WI38 (cell line): ENCODE data around the gene COL5A1.

Experiments used
- H3K4me3 ChIP-seq: 2 replicates; pipeline ENCODE4 v1.5.1; 2011; ENCODE audit warnings: low read depth, mild to moderate bottlenecking, control low read depth, low read length
- CTCF ChIP-seq: IDR thresholded peaks from 2 replicates; pipeline ENCODE4 v1.5.1; 2012; ENCODE audit warnings: low read depth, mild to moderate bottlenecking, control low read depth, low read length

COL5A1 gene

GRCh38 chr9:134885679-134886412 is 244.2 kb downstream of the COL5A1 start:
- no peak for TF ChIP-seq CTCF
- H3K4me3 ChIP-seq: no peak overlapping the region

- no peak overlapping the region for H3K4me3 ChIP-seq
- no peak for TF ChIP-seq CTCF
These were observed 244.9 kb downstream of the COL5A1 start for GRCh38 chr9:134886413-134886913.

GRCh38 chr9:134887219-134887618 is 245.6 kb downstream of the COL5A1 start:
- TF ChIP-seq CTCF: no peak
- no peak overlapping the region for H3K4me3 ChIP-seq

- no peak for TF ChIP-seq CTCF
- H3K4me3 ChIP-seq: no peak overlapping the region
These were observed 246.3 kb downstream of the COL5A1 start for GRCh38 chr9:134887686-134888602.

GRCh38 chr9:134888603-134889190 is 247.1 kb downstream of the COL5A1 start:
- TF ChIP-seq CTCF: no peak
- H3K4me3 ChIP-seq: no peak overlapping the region

- no peak overlapping the region for H3K4me3 ChIP-seq
- no peak for TF ChIP-seq CTCF
These were observed 248.0 kb downstream of the COL5A1 start for GRCh38 chr9:134889386-134890154.
